Stimulated activated CD8-positive, alpha-beta memory T cell treated with anti-CD3 and anti-CD28 coated beads, Interleukin-12 subunit alpha, Interleukin-12 subunit beta, amount 100 ng/mL, for 1 hour (primary cell): ENCODE measurements around the gene OSCP1.
"Not testable (repeated sequence)": the region's sequence is repeated elsewhere in the genome, so short reads cannot be mapped to it uniquely, and the experiment has no call there.

Experiments used
- DNase-seq: peaks from one replicate; pipeline ENCODE4 v3.0.0-alpha.2; 2020; ENCODE audit warnings: low read depth

Gene OSCP1

GRCh38 chr1:36450270-36450918 lies at the start of gene OSCP1:
TSS of gene OSCP1 (minus strand) at chr1:36450451. CDS start at chr1:36450369, 82 bp downstream.
- peak; percentile 77 for DNase-seq

GRCh38 chr1:36497207-36497606 lies 47.0 kb upstream of the OSCP1 start:
- DNase-seq, result no peak

- no peak for DNase-seq
Observed at GRCh38 chr1:36494971-36495370, 44.7 kb upstream of the OSCP1 start.

- no peak for DNase-seq
Observed at GRCh38 chr1:36493524-36493923, 43.3 kb upstream of the OSCP1 start.

- no peak for DNase-seq
Observed at GRCh38 chr1:36492491-36492890, 42.2 kb upstream of the OSCP1 start.

- DNase-seq, result not testable (repeated sequence)
Observed at GRCh38 chr1:36489258-36490051, 39.2 kb upstream of the OSCP1 start.

- no peak for DNase-seq
Observed at GRCh38 chr1:36487906-36488305, 37.7 kb upstream of the OSCP1 start.

GRCh38 chr1:36487336-36487725 lies 37.1 kb upstream of the OSCP1 start:
- DNase-seq, result not testable (repeated sequence)

- DNase-seq, result no peak
Observed at GRCh38 chr1:36486439-36487335, 36.4 kb upstream of the OSCP1 start.

- DNase-seq, result no peak
Observed at GRCh38 chr1:36486093-36486438, 35.8 kb upstream of the OSCP1 start.

GRCh38 chr1:36484099-36484498 lies 33.8 kb upstream of the OSCP1 start:
- no peak for DNase-seq

- no peak for DNase-seq
Observed at GRCh38 chr1:36482724-36483388, 32.6 kb upstream of the OSCP1 start, which contains the start of gene CSF3R. TSS of gene CSF3R (minus strand) at chr1:36482913. CDS start at chr1:36479496, 3,417 bp downstream.

- no peak for DNase-seq
Observed at GRCh38 chr1:36481771-36482723, 31.8 kb upstream of the OSCP1 start.

GRCh38 chr1:36481091-36481490 lies 30.8 kb upstream of the OSCP1 start:
- DNase-seq, result no peak

GRCh38 chr1:36480161-36480560 lies 29.9 kb upstream of the OSCP1 start:
- no peak for DNase-seq

GRCh38 chr1:36479505-36480051 lies 29.3 kb upstream of the OSCP1 start:
- DNase-seq, result no peak

- not testable (repeated sequence) for DNase-seq
Observed at GRCh38 chr1:36477615-36478014, 27.4 kb upstream of the OSCP1 start.

- DNase-seq, result no peak
Observed at GRCh38 chr1:36476945-36477344, 26.7 kb upstream of the OSCP1 start.

- DNase-seq, result no peak
Observed at GRCh38 chr1:36475910-36476604, 25.8 kb upstream of the OSCP1 start.

- DNase-seq, result no peak
Observed at GRCh38 chr1:36475341-36475740, 25.1 kb upstream of the OSCP1 start.
